SU-DHL-6 (cell line): Measurements from ENCODE around the gene SLC47A1.

ENCODE experiments used
- EZH2phosphoT487 ChIP-seq: fragments of 200-600 bp; sonication (generic), shearing (Covaris generic); conservative IDR thresholded peaks from 2 replicates; pipeline ENCODE4 v1.6.1; 2018; ENCODE audit warnings: mild to moderate bottlenecking, antibody characterized with exemption, low read length, moderate library complexity, mixed read lengths
- TF ChIP-seq, protein P1 (sequence below): fragments of 200-600 bp; sonication (generic); IDR thresholded peaks from one replicate; pipeline ENCODE4 v1.5.1; 2017; ENCODE audit warnings: antibody characterized with exemption, mild to moderate bottlenecking, low read length, moderate library complexity; ENCODE audit not compliant: insufficient read depth, poor library complexity, severe bottlenecking

DNA sequence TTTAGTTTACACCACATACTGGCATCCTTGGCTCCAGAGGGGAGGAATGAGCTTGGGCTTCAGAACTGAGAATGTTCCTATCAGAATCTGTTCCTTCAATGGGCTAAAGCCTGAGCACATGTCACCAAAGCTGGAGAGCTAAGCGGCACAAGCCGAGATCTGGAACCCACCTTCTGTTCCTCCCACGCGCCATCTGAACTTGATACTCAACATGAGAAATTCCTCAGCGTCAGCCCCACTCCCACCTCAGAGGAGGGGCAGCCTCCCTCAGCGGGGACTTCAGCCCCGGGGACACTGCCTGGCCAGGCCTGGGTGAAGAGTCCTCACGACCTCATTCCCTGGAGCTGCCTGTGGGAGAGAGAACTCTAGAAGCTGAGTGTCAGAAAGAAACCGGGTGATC lies 22.8 kb upstream of the SLC47A1 start:
- TF ChIP-seq, protein P1, sequence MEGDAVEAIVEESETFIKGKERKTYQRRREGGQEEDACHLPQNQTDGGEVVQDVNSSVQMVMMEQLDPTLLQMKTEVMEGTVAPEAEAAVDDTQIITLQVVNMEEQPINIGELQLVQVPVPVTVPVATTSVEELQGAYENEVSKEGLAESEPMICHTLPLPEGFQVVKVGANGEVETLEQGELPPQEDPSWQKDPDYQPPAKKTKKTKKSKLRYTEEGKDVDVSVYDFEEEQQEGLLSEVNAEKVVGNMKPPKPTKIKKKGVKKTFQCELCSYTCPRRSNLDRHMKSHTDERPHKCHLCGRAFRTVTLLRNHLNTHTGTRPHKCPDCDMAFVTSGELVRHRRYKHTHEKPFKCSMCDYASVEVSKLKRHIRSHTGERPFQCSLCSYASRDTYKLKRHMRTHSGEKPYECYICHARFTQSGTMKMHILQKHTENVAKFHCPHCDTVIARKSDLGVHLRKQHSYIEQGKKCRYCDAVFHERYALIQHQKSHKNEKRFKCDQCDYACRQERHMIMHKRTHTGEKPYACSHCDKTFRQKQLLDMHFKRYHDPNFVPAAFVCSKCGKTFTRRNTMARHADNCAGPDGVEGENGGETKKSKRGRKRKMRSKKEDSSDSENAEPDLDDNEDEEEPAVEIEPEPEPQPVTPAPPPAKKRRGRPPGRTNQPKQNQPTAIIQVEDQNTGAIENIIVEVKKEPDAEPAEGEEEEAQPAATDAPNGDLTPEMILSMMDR = no peak
- TF ChIP-seq EZH2phosphoT487 = no peak
